Body of pancreas (tissue), 4 donors: ENCODE data around the gene ASB10.

ENCODE experiments used
- POLR2A ChIP-seq, 3 donors: fragments of 450-650 bp; IDR thresholded peaks; one replicate each; pipeline ENCODE4 v1.6.1; 2016; ENCODE audit warnings: antibody characterized with exemption in 3 of 3, mild to moderate bottlenecking in 2 of 3
- TF ChIP-seq, protein P1 (sequence below), 7 experiments: fragments of 450-650 bp in 4 of 7; fragments of 200-600 bp in 3 of 7; sonication (generic) in 3 of 7; IDR thresholded peaks; one replicate each; pipeline ENCODE4 v1.5.1; 2016 to 2019; ENCODE audit warnings: antibody characterized with exemption in 7 of 7

DNA sequence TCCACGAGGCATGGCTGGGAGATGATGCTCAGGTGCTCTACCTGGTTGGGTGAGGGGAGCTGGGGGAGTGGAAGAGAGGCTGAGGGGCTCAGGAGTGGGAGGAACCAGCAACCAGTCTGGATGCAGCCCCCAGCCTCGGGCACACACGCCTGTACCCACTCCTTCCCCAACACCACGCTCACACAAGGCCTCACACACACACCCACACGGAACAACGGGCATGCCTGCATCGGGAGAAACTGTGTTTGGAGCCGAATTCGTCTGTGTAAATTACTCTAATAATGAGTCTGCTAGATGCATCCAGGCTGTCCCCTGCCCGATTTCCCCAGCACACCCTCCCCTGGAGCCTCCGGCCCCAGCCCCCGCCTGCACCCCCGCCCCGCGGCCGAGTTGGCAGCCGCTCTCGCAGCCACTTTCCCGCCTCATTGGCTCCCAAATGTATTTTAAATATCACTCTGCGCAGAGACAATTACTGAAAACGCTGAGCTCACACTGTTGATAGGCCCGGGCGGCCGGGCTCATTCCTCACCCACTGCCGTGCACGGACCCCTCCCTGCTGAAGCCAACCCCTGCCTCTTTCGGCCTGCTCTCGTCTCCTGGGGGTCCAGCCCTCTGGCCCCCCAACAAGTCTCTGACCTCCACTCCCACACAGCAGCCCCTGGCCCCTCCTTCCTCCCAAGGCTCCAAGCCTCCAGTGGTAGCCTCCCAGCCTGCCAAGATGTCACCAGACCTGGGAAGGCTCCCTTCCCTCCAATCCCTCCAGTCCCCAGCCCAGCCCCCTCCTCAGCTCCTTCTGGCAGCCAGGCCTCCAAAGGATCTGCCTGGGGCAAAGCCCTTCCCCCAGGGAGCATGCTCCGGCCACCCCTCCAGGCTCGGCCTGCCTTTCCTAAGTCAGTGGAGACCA lies 12.1 kb upstream of the ASB10 start:
- TF ChIP-seq, protein P1, sequence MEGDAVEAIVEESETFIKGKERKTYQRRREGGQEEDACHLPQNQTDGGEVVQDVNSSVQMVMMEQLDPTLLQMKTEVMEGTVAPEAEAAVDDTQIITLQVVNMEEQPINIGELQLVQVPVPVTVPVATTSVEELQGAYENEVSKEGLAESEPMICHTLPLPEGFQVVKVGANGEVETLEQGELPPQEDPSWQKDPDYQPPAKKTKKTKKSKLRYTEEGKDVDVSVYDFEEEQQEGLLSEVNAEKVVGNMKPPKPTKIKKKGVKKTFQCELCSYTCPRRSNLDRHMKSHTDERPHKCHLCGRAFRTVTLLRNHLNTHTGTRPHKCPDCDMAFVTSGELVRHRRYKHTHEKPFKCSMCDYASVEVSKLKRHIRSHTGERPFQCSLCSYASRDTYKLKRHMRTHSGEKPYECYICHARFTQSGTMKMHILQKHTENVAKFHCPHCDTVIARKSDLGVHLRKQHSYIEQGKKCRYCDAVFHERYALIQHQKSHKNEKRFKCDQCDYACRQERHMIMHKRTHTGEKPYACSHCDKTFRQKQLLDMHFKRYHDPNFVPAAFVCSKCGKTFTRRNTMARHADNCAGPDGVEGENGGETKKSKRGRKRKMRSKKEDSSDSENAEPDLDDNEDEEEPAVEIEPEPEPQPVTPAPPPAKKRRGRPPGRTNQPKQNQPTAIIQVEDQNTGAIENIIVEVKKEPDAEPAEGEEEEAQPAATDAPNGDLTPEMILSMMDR (IDR thresholded peaks at IDR 0.05) = no peak
- no peak for TF ChIP-seq POLR2A (IDR thresholded peaks at IDR 0.05)
